Measurements from ENCODE around the gene ANKRD7.
"Not testable (repeated sequence)": the region's sequence is repeated elsewhere in the genome, so short reads cannot be mapped to it uniquely, and the experiment has no call there.

ANKRD7 gene

DNA sequence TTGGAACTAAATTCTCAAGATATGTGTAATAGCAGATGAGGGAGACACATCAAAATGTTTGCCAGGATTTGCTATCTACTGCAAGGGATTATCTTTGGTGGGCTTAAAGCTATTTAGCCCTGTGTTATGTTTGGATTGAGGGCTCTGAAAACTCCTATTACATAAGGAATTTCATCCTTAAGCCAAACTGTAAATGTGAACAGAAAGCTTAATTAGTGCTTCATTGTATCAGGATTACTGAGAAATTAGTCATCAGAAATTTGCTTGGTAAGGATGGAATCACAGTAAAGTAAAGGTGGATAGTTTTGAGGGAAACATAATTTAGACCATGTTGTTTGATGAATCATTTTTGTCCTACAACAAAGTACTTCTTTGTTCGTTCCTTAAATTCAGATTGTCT is 8.3 kb downstream of the ANKRD7 start:
- Histone ChIP-seq H3K4me1 (ENCODE audit: control insufficient read depth in 1 of 2, insufficient read depth in 2 of 2, low read length in 2 of 2) (no peaks in the 10 kb centered on the region), H3K27ac (ENCODE audit: low read depth, low read length) (no peak overlapping the region), H3K36me3 (ENCODE audit: control insufficient read depth in 1 of 2, insufficient read depth in 2 of 2, low read length in 2 of 2) (no peaks in the 10 kb centered on the region), H3K27me3 (ENCODE audit: control insufficient read depth in 1 of 2, insufficient read depth in 2 of 2, low read length in 2 of 2) (no peaks in the 10 kb centered on the region), H3K9me3 (ENCODE audit: control insufficient read depth in 1 of 2, low read length in 2 of 2) (no peaks in the 10 kb centered on the region), H3K4me3 (ENCODE audit: low read depth in 1 of 2, low read length in 2 of 2) (no peak overlapping the region), H3K9ac (ENCODE audit: low read depth in 1 of 2, low read length in 2 of 2) (no peak overlapping the region)

GRCh38 chr7:118233799-118234198 is 9.3 kb downstream of the ANKRD7 start:
- Histone ChIP-seq H3K36me3 (ENCODE audit: control insufficient read depth in 1 of 2, insufficient read depth in 2 of 2, low read length in 2 of 2) (no peaks in the 10 kb centered on the region), H3K4me3 (ENCODE audit: low read depth in 1 of 2, low read length in 2 of 2) (no peak overlapping the region), H3K4me1 (ENCODE audit: control insufficient read depth in 1 of 2, insufficient read depth in 2 of 2, low read length in 2 of 2) (no peaks in the 10 kb centered on the region), H3K9me3 (ENCODE audit: control insufficient read depth in 1 of 2, low read length in 2 of 2) (no peaks in the 10 kb centered on the region), H3K27ac (ENCODE audit: low read depth, low read length) (no peak overlapping the region), H3K9ac (ENCODE audit: low read depth in 1 of 2, low read length in 2 of 2) (no peak overlapping the region), H3K27me3 (ENCODE audit: control insufficient read depth in 1 of 2, insufficient read depth in 2 of 2, low read length in 2 of 2) (no peaks in the 10 kb centered on the region)

DNA sequence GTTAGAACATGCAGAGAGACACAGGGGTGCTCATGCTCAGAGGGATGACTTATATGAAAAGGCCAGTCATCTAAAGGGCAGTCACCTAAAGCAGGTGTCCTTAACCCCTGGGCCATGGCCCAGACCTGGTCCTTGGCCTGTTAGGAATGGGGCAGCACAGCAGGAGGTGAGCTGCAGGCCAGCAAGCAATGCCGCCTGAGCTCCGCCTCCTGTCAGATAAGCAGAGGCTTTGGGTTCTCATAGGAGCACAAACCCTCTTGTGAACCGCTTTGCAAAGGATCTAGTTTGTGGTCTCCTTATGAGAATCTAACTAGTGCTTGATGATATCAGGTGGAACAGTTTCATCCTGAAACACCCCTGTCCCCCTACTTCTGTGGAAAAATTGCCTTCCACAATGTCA is 14.5 kb downstream of the ANKRD7 start:
- no peak overlapping the region for H3K27ac ChIP-seq (ENCODE audit: low read depth, low read length)
- no peaks in the 10 kb centered on the region for H3K27me3 ChIP-seq (ENCODE audit: control insufficient read depth in 1 of 2, insufficient read depth in 2 of 2, low read length in 2 of 2)
- H3K9me3 ChIP-seq (ENCODE audit: control insufficient read depth in 1 of 2, low read length in 2 of 2), result no peaks in the 10 kb centered on the region
- H3K36me3 ChIP-seq (ENCODE audit: control insufficient read depth in 1 of 2, insufficient read depth in 2 of 2, low read length in 2 of 2), result no peaks in the 10 kb centered on the region
- H3K9ac ChIP-seq (ENCODE audit: low read depth in 1 of 2, low read length in 2 of 2), result no peak overlapping the region
- no peak overlapping the region for H3K4me3 ChIP-seq (ENCODE audit: low read depth in 1 of 2, low read length in 2 of 2)
- H3K4me1 ChIP-seq (ENCODE audit: control insufficient read depth in 1 of 2, insufficient read depth in 2 of 2, low read length in 2 of 2), result no peaks in the 10 kb centered on the region

GRCh38 chr7:118240320-118240719 is 15.8 kb downstream of the ANKRD7 start:
- H3K4me1 ChIP-seq (ENCODE audit: control insufficient read depth in 1 of 2, insufficient read depth in 2 of 2, low read length in 2 of 2); H3K27me3 ChIP-seq (ENCODE audit: control insufficient read depth in 1 of 2, insufficient read depth in 2 of 2, low read length in 2 of 2); H3K27ac ChIP-seq (ENCODE audit: low read depth, low read length); H3K4me3 ChIP-seq (ENCODE audit: low read depth in 1 of 2, low read length in 2 of 2); H3K36me3 ChIP-seq (ENCODE audit: control insufficient read depth in 1 of 2, insufficient read depth in 2 of 2, low read length in 2 of 2); H3K9ac ChIP-seq (ENCODE audit: low read depth in 1 of 2, low read length in 2 of 2); H3K9me3 ChIP-seq (ENCODE audit: control insufficient read depth in 1 of 2, low read length in 2 of 2): not testable (repeated sequence)

DNA sequence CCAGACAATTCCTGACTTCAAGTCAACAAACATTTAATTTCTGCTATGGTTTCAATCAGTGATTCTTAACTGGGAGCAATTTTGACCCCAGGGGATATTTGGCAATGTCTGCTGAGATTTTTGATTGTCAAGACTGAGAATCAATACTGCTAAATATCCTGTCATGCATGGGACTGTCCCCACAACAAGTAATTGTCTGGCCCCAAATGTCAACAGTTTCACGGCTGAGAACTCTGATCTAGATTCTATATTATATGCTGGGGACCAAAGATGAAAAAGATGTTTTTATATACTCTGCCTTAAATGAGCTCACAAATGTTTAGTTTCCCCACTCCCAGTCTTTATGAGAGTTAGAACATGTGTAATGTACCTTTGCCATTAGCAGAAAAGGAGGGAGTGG is 19.2 kb downstream of the ANKRD7 start:
- Histone ChIP-seq H3K4me3 (ENCODE audit: low read depth in 1 of 2, low read length in 2 of 2) (no peak overlapping the region), H3K27ac (ENCODE audit: low read depth, low read length) (no peak overlapping the region), H3K27me3 (ENCODE audit: control insufficient read depth in 1 of 2, insufficient read depth in 2 of 2, low read length in 2 of 2) (no peaks in the 10 kb centered on the region), H3K9ac (ENCODE audit: low read depth in 1 of 2, low read length in 2 of 2) (no peak overlapping the region), H3K9me3 (ENCODE audit: control insufficient read depth in 1 of 2, low read length in 2 of 2) (no peaks in the 10 kb centered on the region), H3K36me3 (ENCODE audit: control insufficient read depth in 1 of 2, insufficient read depth in 2 of 2, low read length in 2 of 2) (no peaks in the 10 kb centered on the region), H3K4me1 (ENCODE audit: control insufficient read depth in 1 of 2, insufficient read depth in 2 of 2, low read length in 2 of 2) (no peaks in the 10 kb centered on the region)

DNA sequence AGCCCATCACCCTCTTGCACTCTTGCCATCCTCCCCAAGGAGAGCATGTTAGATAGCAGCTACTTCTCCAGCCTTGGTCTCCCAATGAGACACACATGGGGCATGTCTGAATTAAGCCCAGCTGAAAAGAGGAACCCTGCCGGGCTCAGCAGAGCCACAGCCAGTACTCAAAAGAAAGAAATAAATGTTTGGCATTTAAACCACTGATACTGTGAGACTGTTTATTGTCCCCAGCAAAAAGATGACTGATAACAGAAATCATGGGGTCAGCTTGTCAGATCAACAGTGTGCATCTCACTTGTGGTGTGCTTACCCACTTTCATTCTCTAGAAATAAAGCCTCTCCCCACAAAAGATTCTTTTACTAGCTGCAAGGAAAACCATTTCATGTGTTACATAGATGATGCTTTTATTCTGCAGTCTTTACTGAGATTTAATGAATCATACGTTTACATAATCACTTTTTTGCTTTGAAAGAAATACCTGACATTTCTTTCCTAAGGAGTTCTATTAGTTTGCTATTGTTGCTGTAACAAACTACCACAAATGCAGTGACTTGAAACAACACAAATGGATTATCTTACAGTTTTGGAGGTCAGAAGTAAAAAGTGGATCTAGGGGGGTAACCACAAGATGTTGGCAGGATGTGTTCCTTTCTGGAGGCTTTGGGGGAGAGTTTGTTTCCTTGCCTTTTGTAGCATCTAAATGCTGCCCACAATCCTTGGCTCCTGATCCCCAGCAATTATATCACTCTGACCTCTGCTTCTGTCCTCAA is 20.9 kb downstream of the ANKRD7 start:
- H3K36me3 ChIP-seq (ENCODE audit: control insufficient read depth in 1 of 2, insufficient read depth in 2 of 2, low read length in 2 of 2), result no peaks in the 10 kb centered on the region
- no peak overlapping the region for H3K27ac ChIP-seq (ENCODE audit: low read depth, low read length)
- H3K9me3 ChIP-seq (ENCODE audit: control insufficient read depth in 1 of 2, low read length in 2 of 2), result no peaks in the 10 kb centered on the region
- no peaks in the 10 kb centered on the region for H3K27me3 ChIP-seq (ENCODE audit: control insufficient read depth in 1 of 2, insufficient read depth in 2 of 2, low read length in 2 of 2)
- H3K4me3 ChIP-seq (ENCODE audit: low read depth in 1 of 2, low read length in 2 of 2), result no peak overlapping the region
- H3K4me1 ChIP-seq (ENCODE audit: control insufficient read depth in 1 of 2, insufficient read depth in 2 of 2, low read length in 2 of 2), result no peaks in the 10 kb centered on the region
- no peak overlapping the region for H3K9ac ChIP-seq (ENCODE audit: low read depth in 1 of 2, low read length in 2 of 2)

- Histone ChIP-seq H3K4me3 (ENCODE audit: low read depth in 1 of 2, low read length in 2 of 2) (no peak overlapping the region), H3K9ac (ENCODE audit: low read depth in 1 of 2, low read length in 2 of 2) (no peak overlapping the region), H3K27me3 (ENCODE audit: control insufficient read depth in 1 of 2, insufficient read depth in 2 of 2, low read length in 2 of 2) (no peaks in the 10 kb centered on the region), H3K9me3 (ENCODE audit: control insufficient read depth in 1 of 2, low read length in 2 of 2) (no peaks in the 10 kb centered on the region), H3K4me1 (ENCODE audit: control insufficient read depth in 1 of 2, insufficient read depth in 2 of 2, low read length in 2 of 2) (no peaks in the 10 kb centered on the region), H3K36me3 (ENCODE audit: control insufficient read depth in 1 of 2, insufficient read depth in 2 of 2, low read length in 2 of 2) (no peaks in the 10 kb centered on the region), H3K27ac (ENCODE audit: low read depth, low read length) (no peak overlapping the region)
Observed at GRCh38 chr7:118250860-118251494, 26.5 kb downstream of the ANKRD7 start.

DNA sequence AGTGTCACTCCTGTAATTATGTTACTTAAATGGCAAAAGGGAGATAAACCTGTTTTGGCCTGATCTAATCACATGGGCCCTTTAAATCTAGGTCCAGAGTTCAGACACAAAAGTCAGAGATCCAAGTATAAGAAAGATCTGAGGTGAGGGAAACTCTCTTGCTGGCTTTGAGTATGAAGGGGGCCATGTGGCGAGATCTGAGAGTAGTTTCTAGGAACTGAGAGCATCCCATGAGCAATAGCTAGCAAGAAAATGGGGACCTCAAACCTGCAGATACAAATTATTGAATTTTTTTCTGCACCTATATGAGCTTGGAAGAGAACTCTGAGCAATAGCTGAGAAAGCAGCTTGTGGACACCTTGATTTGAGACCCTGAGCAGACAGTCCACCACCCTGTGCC is 27.6 kb downstream of the ANKRD7 start:
- Histone ChIP-seq H3K27ac (ENCODE audit: low read depth, low read length) (no peak overlapping the region), H3K36me3 (ENCODE audit: control insufficient read depth in 1 of 2, insufficient read depth in 2 of 2, low read length in 2 of 2) (no peaks in the 10 kb centered on the region), H3K4me1 (ENCODE audit: control insufficient read depth in 1 of 2, insufficient read depth in 2 of 2, low read length in 2 of 2) (no peaks in the 10 kb centered on the region), H3K27me3 (ENCODE audit: control insufficient read depth in 1 of 2, insufficient read depth in 2 of 2, low read length in 2 of 2) (no peaks in the 10 kb centered on the region), H3K4me3 (ENCODE audit: low read depth in 1 of 2, low read length in 2 of 2) (no peak overlapping the region), H3K9me3 (ENCODE audit: control insufficient read depth in 1 of 2, low read length in 2 of 2) (no peaks in the 10 kb centered on the region), H3K9ac (ENCODE audit: low read depth in 1 of 2, low read length in 2 of 2) (no peak overlapping the region)

GRCh38 chr7:118259115-118259514 is 34.6 kb downstream of the ANKRD7 start:
- H3K4me3 ChIP-seq (ENCODE audit: low read depth in 1 of 2, low read length in 2 of 2), result no peak overlapping the region
- H3K36me3 ChIP-seq (ENCODE audit: control insufficient read depth in 1 of 2, insufficient read depth in 2 of 2, low read length in 2 of 2), result no peaks in the 10 kb centered on the region
- no peak overlapping the region for H3K27ac ChIP-seq (ENCODE audit: low read depth, low read length)
- H3K9me3 ChIP-seq (ENCODE audit: control insufficient read depth in 1 of 2, low read length in 2 of 2), result no peaks in the 10 kb centered on the region
- no peaks in the 10 kb centered on the region for H3K4me1 ChIP-seq (ENCODE audit: control insufficient read depth in 1 of 2, insufficient read depth in 2 of 2, low read length in 2 of 2)
- no peaks in the 10 kb centered on the region for H3K27me3 ChIP-seq (ENCODE audit: control insufficient read depth in 1 of 2, insufficient read depth in 2 of 2, low read length in 2 of 2)
- no peak overlapping the region for H3K9ac ChIP-seq (ENCODE audit: low read depth in 1 of 2, low read length in 2 of 2)

- Histone ChIP-seq H3K27ac (ENCODE audit: low read depth, low read length) (no peak overlapping the region), H3K4me1 (ENCODE audit: control insufficient read depth in 1 of 2, insufficient read depth in 2 of 2, low read length in 2 of 2) (no peaks in the 10 kb centered on the region), H3K9me3 (ENCODE audit: control insufficient read depth in 1 of 2, low read length in 2 of 2) (no peaks in the 10 kb centered on the region), H3K9ac (ENCODE audit: low read depth in 1 of 2, low read length in 2 of 2) (no peak overlapping the region), H3K4me3 (ENCODE audit: low read depth in 1 of 2, low read length in 2 of 2) (no peak overlapping the region), H3K27me3 (ENCODE audit: control insufficient read depth in 1 of 2, insufficient read depth in 2 of 2, low read length in 2 of 2) (no peaks in the 10 kb centered on the region), H3K36me3 (ENCODE audit: control insufficient read depth in 1 of 2, insufficient read depth in 2 of 2, low read length in 2 of 2) (no peaks in the 10 kb centered on the region)
Observed at GRCh38 chr7:118264836-118265235, 40.3 kb downstream of the ANKRD7 start.
